Measurements from ENCODE around the gene FAM153A.
"Not testable (repeated sequence)": the region's sequence is repeated elsewhere in the genome, so short reads cannot be mapped to it uniquely, and the experiment has no call there.

Gene FAM153A

DNA sequence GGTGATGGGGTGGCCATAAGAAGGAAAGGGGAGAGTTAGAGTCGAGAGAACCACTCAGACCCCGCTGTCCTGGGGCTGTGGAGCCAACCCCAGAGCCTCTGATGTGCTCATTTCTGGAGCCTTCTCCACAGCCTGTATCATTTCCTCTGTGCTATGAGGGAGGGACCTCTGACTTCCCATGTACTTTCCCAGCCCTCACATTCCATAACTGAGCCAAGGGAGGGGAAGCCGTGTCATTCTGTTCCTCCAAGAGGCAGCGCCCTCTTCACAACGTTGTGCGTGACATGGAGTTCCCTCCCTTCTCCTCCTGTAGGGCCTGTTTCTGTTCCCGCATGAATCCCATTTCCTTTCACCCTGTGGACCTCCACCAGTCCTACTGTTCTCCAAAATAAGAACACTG, 57.8 kb downstream of the FAM153A start:
- DNase-seq (ENCODE audit: low read depth): not testable (repeated sequence)

DNA sequence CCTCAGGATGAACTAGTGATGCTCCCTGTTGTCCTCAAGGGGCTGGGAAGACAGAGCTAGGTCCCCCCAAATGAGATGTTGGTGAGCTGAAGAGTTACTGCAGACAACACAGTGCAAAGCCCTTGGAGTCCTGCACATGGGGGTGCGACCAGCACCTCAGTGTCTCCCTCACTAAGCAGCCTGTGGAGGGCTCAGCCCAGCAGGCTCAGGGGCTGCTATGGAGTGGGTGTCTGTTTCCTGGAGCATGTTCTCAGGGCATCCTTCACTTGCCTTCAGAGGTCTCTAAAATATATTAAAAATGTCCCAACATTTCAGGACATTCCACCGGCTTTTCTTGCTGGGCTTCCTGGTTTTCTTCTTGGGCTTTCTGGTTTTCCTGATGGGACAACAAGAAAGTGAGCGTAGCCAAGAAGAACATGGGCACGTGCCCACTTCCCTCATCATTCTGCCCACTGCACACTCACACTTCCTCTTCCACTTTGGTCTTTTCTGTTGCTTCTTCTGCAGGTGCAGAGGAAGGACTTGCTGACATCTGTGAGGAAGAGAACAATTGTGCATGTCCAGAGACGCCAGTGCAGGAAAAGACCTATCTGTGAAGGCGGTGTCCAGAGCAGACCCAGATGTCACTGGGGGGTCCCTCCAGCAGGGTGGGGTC, 58.7 kb downstream of the FAM153A start:
- DNase-seq (ENCODE audit: low read depth): not testable (repeated sequence)

DNA sequence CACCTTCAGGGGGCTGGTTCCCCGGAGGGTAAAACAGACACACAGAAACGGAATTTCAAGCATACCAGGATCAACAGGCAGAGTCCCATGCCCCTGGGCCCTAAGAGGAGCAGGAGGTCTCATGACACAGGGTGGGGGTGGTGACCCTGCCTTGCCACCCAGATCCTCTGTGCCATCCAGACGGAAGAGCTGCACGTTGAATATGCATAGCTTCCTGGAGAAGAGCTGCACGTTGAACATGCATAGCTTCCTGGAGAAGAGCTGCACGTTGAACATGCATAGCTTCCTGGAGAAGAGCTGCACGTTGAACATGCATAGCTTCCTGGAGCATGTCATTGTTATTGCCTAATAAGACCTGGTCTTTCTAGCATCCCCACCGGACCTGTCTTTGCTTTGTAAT, 59.9 kb downstream of the FAM153A start:
- DNase-seq (ENCODE audit: low read depth): not testable (repeated sequence)

DNA sequence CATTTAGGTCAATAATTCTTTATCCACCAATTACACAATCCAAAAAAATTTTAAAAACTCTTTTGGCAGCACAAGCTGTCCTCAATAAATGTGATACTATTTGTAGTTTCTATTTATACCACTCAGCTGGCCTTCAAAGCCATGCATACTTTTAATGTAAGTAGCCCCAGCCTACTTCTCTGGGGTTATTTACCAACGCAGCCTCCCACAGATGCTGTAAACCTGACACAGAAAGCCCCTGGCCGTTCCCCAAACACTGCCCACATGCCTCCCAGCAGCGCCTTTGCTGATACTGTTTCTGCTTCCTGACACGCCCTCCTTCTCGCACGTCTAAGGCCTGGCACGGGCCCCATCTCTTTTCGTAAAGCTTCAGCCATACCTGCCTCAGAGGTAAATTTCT, 62.7 kb downstream of the FAM153A start:
- DNase-seq (ENCODE audit: low read depth): not testable (repeated sequence)

DNA sequence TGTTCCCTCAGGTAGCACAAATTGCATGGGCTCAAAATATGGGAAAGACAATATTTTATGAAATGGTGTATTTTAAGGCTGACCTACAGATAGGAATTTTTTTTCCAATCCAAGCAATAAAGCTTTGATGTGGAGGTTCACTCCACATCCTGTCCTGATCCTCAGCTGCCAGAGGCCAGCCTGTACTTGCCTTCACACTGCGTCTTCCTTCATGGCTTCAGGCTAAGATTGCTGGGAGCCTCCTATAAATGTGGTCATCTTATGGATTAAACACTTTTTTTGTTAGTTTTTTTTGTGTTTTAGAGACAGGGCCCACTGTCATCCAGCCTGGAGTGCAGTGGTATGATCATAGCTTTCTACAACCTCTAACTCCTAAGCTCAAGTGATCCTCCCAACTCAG, 67.3 kb downstream of the FAM153A start:
- DNase-seq (ENCODE audit: low read depth): not testable (repeated sequence)

DNA sequence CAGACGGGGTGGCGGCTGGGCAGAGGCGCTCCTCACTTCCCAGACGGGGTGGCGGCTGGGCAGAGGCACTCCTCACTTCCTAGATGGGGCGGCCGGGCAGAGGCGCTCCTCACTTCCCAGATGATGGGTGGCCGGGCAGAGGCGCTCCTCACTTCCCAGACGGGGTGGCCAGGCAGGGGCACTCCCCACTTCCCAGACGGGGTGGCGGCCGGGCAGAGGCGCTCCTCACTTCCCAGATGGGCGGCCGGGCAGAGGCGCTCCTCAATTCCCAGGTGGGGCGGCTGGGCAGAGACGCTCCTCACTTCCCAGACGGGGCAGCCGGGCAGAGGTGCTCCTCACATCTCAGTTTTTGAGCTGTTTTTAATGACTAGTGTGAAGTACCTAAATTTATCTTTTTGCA, 86.6 kb downstream of the FAM153A start:
- DNase-seq (ENCODE audit: low read depth): not testable (repeated sequence)

DNA sequence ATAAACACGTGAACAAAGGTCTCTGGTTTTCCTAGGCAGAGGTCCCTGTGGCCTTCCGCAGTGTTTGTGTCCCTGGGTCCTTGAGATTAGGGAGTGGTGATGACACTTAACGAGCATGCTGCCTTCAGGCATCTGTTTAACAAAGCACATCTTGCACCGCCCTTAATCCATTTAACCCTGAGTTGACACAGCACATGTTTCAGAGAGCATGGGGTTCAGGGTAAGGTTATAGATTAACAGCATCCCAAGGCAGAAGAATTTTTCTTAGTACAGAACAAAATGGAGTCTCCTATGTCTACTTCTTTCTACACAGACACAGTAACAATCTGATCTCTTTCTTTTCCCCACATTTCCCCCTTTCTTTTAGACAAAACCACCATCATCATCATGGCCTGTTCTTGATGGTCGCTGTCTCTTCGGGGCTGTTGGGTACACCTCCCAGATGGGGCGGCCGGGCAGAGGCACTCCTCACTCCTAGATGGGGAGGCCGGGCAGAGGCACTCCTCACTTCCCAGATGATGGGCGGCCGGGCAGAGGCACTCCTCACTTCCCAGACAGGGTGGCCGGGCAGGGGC, 87.3 kb downstream of the FAM153A start:
- not testable (repeated sequence) for DNase-seq (ENCODE audit: low read depth)

DNA sequence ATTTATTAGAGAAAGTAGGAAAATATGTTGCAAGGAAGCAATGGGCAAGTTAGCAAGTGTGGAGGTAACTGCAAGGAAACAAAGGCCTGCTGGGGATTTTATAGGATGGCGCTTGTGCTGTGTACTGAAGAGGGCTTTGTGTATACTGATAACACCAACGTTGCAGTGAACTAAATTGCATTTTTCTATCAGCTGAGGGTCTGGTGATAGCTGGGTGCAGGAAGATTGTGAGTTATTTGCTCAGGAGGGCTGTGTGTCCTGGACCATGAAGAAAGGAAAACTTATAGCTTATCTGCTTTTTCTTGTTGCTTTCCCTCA, 88.2 kb downstream of the FAM153A start:
- DNase-seq (ENCODE audit: low read depth): not testable (repeated sequence)

DNA sequence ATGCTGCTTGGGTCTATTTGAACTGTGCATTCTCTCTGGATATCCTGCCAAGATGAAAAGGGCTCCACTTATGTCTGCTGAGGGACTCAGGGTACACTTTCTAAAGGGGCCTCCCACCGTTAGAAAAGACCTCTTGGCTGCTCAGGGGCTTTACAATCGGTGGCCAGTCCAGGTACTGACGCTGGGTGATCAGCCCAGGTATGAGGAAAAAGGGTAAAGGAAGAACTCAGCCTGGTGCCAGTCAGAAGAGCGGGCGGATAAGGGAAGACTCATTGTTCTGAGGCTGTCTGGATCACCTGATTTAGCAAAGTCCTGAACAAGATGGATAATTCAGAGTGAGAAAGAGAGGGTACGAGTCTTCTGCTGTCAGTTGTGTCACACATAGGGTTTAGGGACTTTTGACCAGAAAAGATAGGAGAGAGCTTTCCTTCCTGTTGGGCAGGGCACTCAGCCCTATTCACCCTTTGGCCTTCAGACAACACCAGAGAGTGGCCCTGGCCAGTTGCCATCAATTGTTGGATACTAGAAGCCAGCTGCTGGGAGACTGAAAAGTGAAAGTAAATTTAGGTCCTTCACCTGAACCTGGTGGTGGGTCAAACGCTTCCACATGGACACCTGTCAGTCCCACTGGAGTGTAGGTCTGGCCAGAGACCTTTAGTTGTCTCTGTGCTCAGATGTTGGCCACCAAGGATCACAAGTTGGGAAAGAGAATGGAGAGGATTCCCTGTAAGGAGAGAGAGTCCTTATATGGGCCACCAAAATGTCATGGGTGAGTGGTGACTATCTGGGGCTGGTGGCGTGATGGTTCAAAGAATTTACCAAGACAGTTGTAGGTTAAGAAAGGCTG, 88.8 kb downstream of the FAM153A start:
- DNase-seq (ENCODE audit: low read depth): not testable (repeated sequence)

DNA sequence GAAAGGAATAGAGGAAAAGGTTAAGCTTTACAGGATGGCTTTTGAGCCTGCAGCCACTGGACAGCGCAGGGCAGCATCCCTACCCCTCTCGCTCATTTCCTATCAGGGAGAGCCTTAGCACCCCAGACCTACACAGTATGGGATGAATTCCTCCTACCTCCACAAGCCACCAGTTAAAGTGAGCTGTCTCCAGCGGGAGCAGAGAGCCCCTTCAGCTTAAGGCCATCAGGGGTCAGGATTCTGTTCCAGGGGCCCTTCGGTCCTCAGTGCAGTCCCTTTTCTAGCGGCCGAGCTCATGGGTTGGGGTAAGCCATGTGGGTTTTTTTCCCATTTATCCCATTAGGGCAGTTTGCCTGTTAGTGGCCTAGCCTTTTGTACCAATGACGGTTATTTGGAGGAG, 89.7 kb downstream of the FAM153A start:
- DNase-seq (ENCODE audit: low read depth): not testable (repeated sequence)

DNA sequence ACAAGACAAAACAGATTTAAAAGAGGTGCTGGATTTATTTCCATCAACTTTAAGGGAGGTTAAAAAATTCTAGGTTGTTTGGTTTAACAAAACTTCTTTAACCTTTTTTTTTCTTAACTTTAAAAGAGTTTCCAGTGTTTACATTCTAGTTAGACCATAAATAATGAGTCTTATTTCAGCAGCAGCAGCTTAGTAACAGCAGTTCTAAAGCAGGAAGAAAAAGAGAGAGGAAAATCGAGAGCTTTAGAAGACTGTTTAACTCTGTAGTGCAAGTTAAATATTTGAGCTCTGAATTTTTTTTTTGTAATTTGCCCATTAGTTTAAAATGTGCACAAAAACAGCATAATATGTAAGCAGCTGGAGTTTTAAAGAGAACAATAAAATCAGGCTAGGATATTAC, 90.2 kb downstream of the FAM153A start:
- not testable (repeated sequence) for DNase-seq (ENCODE audit: low read depth)

DNA sequence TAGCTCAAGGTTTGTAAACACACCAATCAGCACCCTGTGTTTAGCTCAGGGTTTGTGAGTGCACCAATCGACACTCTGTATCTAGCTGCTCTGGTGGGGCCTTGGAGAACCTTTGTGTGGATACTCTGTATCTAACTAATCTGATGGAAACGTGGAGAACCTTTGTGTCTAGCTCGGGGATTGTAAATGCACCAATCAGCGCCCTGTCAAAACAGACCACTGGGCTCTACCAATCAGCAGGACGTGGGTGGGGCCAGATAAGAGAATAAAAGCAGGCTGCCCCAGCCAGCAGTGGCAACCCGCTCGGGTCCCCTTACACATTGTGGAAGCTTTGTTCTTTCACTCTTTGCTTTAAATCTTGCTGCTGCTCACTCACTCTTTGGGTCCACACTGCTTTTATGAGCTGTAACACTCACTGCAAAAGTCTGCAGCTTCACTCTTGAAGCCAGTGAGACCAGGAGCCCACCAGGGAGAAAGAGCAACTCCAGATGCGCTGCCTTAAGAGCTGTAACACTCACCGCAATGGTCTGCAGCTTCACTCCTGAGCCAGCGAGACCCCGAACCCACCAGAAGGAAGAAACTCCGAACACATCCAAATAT, 93.6 kb downstream of the FAM153A start:
- DNase-seq (ENCODE audit: low read depth): not testable (repeated sequence)

DNA sequence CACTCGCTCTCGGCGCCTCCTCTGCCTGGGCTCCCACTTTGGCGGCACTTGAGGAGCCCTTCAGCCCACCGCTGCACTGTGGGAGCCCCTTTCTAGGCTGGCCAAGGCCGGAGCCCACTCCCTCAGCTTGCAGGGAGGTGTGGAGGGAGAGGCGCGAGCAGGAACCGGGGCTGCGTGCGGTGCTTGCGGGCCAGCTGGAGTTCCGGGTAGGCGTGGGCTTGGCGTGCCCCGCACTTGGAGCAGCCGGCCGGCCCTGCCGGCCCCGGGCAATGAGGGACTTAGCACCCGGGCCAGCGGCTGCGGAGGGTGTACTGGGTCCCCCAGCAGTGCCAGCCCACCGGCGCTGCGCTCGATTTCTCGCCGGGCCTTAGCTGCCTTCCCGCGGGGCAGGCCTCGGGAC, 94.6 kb downstream of the FAM153A start:
- not testable (repeated sequence) for DNase-seq (ENCODE audit: low read depth)

DNA sequence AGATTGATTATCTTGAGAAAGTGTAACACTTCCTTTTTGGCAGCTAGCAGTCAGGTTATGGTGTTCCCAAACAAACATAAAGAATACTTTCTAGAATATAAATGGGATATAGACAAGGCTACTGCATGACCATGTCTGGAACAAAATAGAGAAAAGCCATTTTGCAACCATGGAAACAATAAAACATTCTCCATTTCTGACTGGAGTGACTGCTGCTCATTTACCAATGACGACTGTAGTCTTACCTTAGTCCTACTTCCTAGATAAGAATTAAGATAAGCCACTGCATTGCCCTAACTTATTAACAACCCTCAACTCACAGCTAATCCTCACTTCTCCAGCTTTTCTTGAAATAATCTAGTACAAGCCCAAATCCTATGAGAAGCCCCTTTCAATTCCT, 100.8 kb downstream of the FAM153A start:
- DNase-seq (ENCODE audit: low read depth): not testable (repeated sequence)

All from CMK (cell line).